ENCODE results near the gene DNAI4. TPM values are rescaled to one million over a fixed set of nuclear protein-coding genes. Genes with fewer than 3 reads are reported as not detected.
"Not testable (repeated sequence)": the region's sequence is repeated elsewhere in the genome, so short reads cannot be mapped to it uniquely, and the experiment has no call there.

DNAI4 gene, protein sequence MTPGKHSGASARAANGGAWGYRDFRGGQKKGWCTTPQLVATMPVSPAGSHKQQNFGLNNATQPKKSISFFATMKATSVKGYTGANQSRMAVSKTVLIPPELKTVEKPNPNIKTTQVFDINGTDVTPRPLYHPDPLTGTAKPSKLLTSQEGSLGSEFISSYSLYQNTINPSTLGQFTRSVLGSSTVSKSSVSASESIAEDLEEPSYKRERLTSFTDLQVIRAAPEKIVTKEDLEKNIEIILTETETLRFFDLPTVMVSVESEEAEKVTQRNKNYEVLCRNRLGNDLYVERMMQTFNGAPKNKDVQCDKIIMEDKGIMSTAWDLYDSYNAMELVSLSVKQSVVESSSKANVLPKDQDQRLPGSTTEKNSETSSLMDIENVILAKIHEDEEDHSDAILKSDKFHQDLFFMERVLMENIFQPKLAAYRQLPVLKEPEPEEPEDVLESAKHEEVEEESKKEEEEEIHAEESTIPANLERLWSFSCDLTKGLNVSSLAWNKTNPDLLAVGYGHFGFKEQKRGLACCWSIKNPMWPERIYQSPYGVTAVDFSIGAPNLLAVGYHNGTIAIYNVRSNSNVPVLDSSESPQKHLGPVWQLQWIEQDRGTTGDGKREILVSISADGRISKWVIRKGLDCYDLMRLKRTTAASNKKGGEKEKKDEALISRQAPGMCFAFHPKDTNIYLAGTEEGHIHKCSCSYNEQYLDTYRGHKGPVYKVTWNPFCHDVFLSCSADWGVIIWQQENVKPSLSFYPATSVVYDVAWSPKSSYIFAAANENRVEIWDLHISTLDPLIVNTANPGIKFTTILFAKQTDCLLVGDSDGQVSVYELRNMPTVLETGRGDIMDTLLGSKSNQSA
- 7.9 and 15.3 TPM in 2 replicates for total RNA-seq (2014; rRNA removed; shearing (Covaris generic))

DNA sequence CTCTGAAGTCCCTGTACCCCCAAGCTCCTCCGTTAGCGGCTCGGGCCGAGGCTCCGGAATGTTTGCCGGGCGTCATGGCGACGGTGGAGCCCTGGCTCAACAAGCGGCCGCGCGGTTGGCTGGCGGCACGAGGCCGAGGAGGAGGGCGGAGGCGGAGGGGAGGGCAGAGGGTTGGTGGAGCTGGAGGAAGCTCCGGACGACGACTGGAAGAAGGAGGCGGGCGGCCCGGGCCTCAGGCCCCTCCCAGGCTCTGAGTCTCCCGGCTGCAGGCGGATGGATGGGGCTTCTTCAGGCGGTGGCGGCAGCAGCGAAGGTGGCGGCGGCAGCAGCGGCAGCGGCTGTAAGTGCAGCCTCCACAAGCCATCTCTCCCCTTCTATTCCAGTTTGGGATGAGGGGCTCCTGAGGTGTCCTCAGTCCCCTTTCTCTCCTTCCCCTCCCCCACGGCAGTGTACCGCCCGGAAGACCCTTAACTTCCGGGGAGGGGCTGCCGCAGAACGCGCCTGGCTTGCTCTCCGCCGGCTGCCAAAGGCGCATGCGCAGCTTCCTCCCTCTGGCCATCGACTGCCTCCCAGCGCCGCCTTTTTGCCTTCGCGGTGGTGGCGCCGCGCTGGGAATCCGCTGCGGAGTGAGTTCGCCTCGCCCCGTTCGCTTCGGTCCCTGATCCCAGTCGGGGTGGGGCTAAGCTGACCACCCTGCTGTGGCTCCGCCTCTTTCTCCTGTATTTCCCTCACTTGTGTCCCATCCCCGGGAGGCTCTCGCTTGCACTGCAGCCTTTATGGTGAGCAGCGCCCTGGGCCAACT is at the start of gene DNAI4, which contains the start of gene MIER1:
Gene DNAI4, minus strand, starts transcription at position 101 of the 802 bp plus-strand sequence. Its CDS starts 25 bp downstream, at position 76.
Gene MIER1, plus strand, starts transcription at position 235 of the 802 bp plus-strand sequence. Its CDS starts 39 bp downstream, at position 274.
- peak; percentile 100 for DNase-seq (ENCODE audit: low read depth)

- no peak for DNase-seq (ENCODE audit: low read depth)
Observed at GRCh38 chr1:66968574-66968973, 43.9 kb upstream of the DNAI4 start.

GRCh38 chr1:66966188-66966873 is 41.7 kb upstream of the DNAI4 start:
- DNase-seq (ENCODE audit: low read depth): not testable (repeated sequence)

- no peak for DNase-seq (ENCODE audit: low read depth)
Observed at GRCh38 chr1:66957938-66958337, 33.3 kb upstream of the DNAI4 start.

DNA sequence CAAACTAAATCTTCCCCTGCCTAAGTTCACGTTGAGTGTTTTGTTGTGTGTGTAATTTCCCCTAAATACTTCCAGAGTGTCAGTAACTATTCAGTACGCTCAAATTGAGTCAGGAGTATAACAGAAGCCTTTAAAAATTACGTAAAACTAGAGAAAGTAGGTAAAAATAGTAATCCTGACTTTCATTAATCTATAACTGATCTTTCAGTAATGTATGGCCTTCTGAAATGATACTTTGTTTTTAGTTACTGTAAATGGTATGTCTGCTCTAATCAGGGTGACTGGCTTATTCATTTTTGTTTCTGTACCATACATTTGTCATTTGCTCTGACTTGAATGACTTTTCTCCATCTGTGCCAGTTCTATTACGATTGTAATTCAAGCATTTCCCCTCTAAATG is 29.6 kb upstream of the DNAI4 start:
- DNase-seq (ENCODE audit: low read depth): no peak

- DNase-seq (ENCODE audit: low read depth): peak; percentile 6
Observed at GRCh38 chr1:66951513-66951912, 26.9 kb upstream of the DNAI4 start.

- no peak for DNase-seq (ENCODE audit: low read depth)
Observed at GRCh38 chr1:66947267-66947666, 22.6 kb upstream of the DNAI4 start.

- no peak for DNase-seq (ENCODE audit: low read depth)
Observed at GRCh38 chr1:66945316-66945715, 20.7 kb upstream of the DNAI4 start.

GRCh38 chr1:66944330-66945274 is 19.9 kb upstream of the DNAI4 start:
- DNase-seq (ENCODE audit: low read depth): peak; percentile 85

DNA sequence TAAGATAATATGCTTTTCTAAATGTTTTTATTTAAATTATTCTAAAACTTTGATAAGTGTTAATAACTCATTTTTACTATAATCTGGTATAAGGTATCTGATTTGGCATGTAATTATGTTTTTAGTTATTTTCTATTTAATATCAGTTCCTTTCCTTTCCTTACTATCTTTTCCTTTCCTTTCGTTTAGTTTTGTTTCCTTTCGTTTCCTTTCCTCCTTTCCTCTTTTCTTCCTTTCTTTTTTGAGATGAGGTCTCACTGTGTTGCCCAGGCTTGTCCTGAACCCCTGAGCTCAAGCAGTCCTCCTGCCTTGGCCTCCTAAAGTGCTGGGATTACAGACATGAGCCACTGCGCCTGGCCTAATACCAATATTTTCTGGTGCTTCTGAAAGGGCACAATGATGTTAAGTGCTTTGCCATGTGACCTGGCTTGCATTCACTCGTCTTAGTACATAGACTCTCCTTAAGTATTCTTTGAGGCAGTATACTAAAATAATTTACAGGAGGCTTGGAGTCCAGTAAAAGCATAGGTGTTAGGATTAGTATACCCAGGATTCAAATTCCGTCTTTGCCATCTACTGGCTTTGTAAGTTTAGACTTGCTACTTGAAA is 18.8 kb upstream of the DNAI4 start:
- DNase-seq (ENCODE audit: low read depth): no peak

DNA sequence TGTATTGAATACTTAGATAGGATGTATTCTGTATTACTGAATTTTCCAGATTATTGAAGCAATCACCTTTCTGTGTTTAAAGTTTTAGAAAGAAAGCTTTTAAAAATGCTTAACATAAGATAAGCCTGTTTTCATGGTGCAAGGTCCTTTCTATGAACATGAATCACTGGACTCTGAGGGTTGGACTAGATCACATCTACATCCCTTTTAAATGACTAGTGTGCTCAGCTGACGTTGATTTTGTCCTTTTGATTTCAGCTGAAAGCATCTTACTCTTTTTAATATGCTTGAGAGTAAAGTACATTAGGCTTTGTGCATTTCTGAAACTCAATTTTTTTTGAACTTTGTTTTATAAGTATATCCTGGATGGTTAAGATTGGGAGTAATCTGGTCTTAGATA is 16.3 kb upstream of the DNAI4 start:
- no peak for DNase-seq (ENCODE audit: low read depth)

- no peak for DNase-seq (ENCODE audit: low read depth)
Observed at GRCh38 chr1:66938613-66939012, 14.0 kb upstream of the DNAI4 start.

- DNase-seq (ENCODE audit: low read depth): no peak
Observed at GRCh38 chr1:66937529-66938234, 13.0 kb upstream of the DNAI4 start.

GRCh38 chr1:66933887-66934700 is 9.4 kb upstream of the DNAI4 start:
- no peak for DNase-seq (ENCODE audit: low read depth)

- DNase-seq (ENCODE audit: low read depth): no peak
Observed at GRCh38 chr1:66932291-66932690, 7.6 kb upstream of the DNAI4 start.

DNA sequence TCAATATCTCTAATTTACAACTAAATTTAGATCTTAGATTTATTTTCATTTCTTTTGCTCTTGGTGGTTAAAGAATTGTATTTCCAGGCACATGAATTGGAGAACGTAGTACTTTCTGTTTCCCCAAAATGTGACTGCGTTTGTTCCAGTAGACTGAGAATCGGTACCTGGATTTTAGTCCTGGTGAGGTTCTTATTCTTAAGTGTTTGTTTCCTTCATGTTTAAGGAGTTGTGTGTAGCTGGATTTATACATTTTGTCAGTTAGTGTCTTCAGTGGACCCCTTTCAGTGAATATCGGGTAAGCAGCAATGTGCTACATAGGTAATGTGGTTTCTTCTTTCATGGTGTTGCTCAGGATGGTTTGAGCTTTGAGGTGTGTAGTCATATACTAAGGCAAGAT is 6.9 kb upstream of the DNAI4 start:
- DNase-seq (ENCODE audit: low read depth): no peak

DNA sequence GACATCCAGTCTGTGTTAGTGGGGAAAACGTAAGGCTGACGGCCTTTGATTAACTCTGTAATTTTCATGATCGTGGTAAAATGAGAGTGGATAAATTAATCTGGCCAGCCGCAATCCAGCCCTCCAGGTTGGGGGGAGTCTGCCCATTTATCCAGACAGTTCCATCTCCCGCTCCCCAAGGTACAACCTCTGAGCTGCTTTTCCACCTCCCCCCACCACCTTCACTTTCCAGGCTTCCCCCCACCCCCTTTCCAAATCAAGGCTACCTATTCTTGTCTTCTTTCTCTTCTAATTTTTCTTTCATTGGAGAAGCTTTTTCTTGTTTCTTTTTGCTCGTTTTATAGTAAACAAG is 6.1 kb upstream of the DNAI4 start:
- no peak for DNase-seq (ENCODE audit: low read depth)

Data from Daoy (cell line).